ENCODE data around the gene COPZ2. TPM values are rescaled to one million over a fixed set of nuclear protein-coding genes. Genes with fewer than 3 reads are reported as not detected.

The COPZ2 gene
- total RNA-seq, 4 donors from 2014 or later: 0.91 to 14.5 (median 5.7) TPM

DNA sequence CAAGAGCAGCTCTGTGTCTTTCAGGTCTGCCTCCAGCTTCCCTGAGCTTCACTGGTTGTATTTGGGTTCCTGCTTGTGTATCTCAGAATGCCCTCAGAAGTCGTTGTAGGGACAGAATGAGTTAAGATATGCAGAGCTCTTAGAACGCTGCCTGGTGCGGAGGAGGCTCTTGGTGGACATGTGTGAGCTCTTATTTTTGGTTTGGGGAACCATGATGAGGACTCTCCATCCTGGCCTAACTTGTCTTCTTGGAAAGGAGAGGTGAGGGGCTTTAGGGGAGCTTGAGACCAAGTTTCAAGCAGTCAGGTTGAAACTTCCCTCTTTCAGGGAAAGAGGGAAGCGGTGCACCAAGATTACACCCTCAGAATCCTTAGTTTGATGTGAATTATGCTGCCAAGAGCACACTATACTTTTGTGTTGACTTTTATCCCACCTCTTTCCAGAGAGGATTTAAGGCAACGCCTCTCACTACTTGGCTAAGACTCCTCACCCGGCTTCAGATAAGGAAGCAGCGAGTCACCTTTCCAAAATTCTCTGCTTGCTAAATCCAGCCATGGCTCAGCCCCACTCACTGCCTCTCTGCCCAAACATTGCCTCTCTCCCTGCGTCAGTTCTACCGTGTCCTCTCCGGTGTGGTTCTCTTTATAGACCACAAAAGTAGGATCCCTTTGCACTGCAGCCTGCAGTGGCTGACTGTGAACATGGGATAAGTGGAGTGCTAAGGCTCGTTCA lies 53.9 kb downstream of the COPZ2 start:
- intact Hi-C loops (cut with DNase I): no loop called here
- no peak for TF ChIP-seq POLR2A (IDR thresholded peaks at IDR 0.05)
- TF ChIP-seq, protein P1, sequence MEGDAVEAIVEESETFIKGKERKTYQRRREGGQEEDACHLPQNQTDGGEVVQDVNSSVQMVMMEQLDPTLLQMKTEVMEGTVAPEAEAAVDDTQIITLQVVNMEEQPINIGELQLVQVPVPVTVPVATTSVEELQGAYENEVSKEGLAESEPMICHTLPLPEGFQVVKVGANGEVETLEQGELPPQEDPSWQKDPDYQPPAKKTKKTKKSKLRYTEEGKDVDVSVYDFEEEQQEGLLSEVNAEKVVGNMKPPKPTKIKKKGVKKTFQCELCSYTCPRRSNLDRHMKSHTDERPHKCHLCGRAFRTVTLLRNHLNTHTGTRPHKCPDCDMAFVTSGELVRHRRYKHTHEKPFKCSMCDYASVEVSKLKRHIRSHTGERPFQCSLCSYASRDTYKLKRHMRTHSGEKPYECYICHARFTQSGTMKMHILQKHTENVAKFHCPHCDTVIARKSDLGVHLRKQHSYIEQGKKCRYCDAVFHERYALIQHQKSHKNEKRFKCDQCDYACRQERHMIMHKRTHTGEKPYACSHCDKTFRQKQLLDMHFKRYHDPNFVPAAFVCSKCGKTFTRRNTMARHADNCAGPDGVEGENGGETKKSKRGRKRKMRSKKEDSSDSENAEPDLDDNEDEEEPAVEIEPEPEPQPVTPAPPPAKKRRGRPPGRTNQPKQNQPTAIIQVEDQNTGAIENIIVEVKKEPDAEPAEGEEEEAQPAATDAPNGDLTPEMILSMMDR (IDR thresholded peaks at IDR 0.05): no peak
- no peak overlapping the region for H3K27ac ChIP-seq
- 63 to 73% methylated on average over 7 to 11 of the region's 11 CpGs for WGBS, 2 donors
- H3K4me3 ChIP-seq: no peak overlapping the region
- H3K9me3 ChIP-seq: no peaks in the 10 kb centered on the region
- H3K4me1 ChIP-seq: peaks cover 0 to 21% (median 6%) of the 10 kb centered on the region in 3 donors
- no peaks in the 10 kb centered on the region for H3K27me3 ChIP-seq
- no peak for DNase-seq
- H3K36me3 ChIP-seq: peaks cover 11 to 63% (median 29%) of the 10 kb centered on the region in 3 donors

DNA sequence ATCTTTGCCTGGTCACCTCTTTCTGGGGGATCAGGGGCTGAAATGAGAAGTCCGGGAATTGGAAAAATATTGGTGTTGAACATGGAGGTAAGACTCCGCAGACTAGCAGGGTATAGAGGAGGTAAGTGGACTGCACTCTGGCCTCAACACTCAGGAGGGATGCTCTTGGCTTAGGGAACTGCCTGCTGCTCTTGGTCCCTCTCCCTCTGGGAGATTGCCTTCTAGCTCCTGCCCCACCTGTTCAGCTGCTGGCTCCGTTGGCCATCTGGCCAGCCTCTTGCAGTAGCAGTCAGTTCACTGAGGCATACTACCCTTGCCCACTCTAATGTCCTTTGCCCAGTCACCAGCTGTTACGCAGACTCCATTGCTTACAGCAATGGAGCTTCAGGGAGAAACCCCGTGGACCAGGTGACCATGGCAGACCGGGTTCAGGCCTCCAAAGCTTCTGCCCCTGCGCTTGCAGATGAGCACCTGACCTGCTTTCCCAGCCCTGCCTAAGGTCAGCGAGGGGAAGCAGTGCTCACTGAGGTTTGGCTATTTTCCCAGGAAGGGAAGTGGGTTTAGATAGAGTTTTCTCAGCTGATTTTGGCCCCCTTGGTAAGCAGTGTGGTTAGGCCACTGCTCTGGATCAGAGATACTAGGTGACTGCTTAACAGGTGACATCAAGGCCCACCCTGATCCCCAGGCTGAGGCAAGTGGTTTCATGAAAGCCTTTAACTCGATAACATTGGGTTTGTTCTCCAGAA lies 54.8 kb downstream of the COPZ2 start:
- no peak for DNase-seq
- H3K27me3 ChIP-seq: no peaks in the 10 kb centered on the region
- peaks cover 16 to 71% (median 35%) of the 10 kb centered on the region in 3 donors for H3K36me3 ChIP-seq
- no peak overlapping the region for H3K27ac ChIP-seq
- no peak overlapping the region for H3K4me3 ChIP-seq
- H3K9me3 ChIP-seq: no peaks in the 10 kb centered on the region
- intact Hi-C loops (cut with DNase I): no loop called here
- H3K4me1 ChIP-seq: peaks cover 0 to 17% (median 6%) of the 10 kb centered on the region in 3 donors
- no peak for TF ChIP-seq POLR2A (IDR thresholded peaks at IDR 0.05)
- TF ChIP-seq, protein P1 (IDR thresholded peaks at IDR 0.05): no peak
- 63 to 76% methylated on average over 3 to 4 of the region's 9 CpGs for WGBS, 2 donors

DNA sequence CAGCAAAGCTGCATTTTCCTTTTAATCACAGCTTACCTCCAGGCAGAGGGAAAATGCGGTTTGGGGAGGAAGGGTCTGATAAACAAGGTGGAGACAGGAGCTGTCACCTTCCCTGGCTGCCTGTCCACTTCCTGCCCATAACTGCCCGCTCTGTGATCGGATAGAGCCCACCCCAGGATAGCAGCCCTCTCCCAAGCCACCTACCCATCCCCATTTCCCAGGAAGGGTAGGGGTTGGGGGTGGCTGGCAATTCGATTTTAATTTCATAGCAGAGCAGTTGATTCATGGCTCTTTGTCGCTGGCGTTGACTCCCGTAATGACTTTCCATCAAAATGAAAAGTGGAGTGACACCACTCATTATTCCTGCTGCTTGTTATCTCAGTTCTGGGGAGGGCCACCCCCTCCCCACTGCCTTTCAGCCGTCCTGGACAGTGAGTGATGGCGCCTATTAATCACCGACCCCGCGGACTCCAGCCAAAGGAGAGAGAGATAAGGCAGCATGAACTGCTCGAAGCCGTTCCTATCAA lies 55.4 kb downstream of the COPZ2 start:
- Histone ChIP-seq H3K4me1 (peaks cover 0 to 10% (median under 1%) of the 10 kb centered on the region in 3 donors), H3K27ac (no peak overlapping the region), H3K9me3 (no peaks in the 10 kb centered on the region), H3K36me3 (peaks cover 16 to 78% (median 42%) of the 10 kb centered on the region in 3 donors), H3K4me3 (no peak overlapping the region), H3K27me3 (no peaks in the 10 kb centered on the region)
- TF ChIP-seq, protein P1 (IDR thresholded peaks at IDR 0.05): no peak
- no peak for TF ChIP-seq POLR2A (IDR thresholded peaks at IDR 0.05)
- intact Hi-C loops (cut with DNase I): no loop called here
- DNase-seq: no peak
- WGBS, 2 donors: 64 to 76% methylated on average over 6 to 11 of the region's 14 CpGs

DNA sequence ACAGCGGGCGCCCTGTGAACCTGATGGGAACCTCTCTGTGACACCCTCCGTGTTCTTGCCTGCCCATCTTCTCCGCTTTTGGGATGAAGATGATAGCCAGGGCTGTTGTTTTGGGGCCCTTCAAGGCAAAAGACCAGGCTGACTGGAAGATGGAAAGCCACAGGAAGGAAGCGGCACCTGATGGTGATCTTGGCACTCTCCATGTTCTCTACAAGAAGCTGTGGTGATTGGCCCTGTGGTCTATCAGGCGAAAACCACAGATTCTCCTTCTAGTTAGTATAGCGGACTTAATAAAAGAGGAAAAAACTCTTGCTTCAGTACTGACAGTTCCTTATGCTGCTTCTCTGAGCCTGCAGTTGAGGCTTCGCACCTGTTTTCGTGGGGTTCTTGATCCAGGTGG lies 56.1 kb downstream of the COPZ2 start:
- WGBS, 2 donors: 65 to 81% methylated on average over 4 to 9 of the region's 9 CpGs
- intact Hi-C loops (cut with DNase I): no loop called here
- no peak for TF ChIP-seq POLR2A (IDR thresholded peaks at IDR 0.05)
- TF ChIP-seq, protein P1 (IDR thresholded peaks at IDR 0.05): no peak

DNA sequence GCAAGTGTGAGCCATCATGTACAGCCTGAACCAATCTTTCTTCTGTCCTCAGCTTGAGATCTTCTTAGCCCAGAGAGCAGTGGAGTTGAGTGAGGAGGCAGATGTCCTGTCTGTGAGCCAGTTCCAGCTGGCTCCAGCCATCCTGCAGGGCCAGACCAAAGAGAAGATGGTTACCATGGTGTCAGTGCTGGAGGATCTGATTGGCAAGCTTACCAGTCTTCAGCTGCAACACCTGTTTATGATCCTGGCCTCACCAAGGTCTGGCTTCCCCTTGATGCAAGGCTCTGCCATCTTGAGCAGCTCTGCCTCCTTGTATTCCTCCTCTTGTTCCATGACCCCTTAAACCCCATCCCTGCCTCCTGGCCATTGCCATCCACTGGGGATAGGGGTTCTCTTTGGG lies 57.1 kb downstream of the COPZ2 start:
- Histone ChIP-seq H3K27ac (no peak overlapping the region), H3K36me3 (peaks cover 26 to 94% (median 50%) of the 10 kb centered on the region in 3 donors), H3K4me1 (peaks cover 0 to 7% (median 0%) of the 10 kb centered on the region in 3 donors), H3K4me3 (no peak overlapping the region), H3K27me3 (no peaks in the 10 kb centered on the region), H3K9me3 (no peaks in the 10 kb centered on the region)
- no peak for DNase-seq
- intact Hi-C loops (cut with DNase I): no loop called here
- TF ChIP-seq POLR2A (IDR thresholded peaks at IDR 0.05): no peak
- TF ChIP-seq, protein P1 (IDR thresholded peaks at IDR 0.05): no peak

More for the DNA sequence above, 56.1 kb downstream of the COPZ2 start:
- no peak overlapping the region for H3K27ac ChIP-seq
- H3K36me3 ChIP-seq: peaks cover 21 to 85% (median 42%) of the 10 kb centered on the region in 3 donors
- H3K27me3 ChIP-seq: no peaks in the 10 kb centered on the region
- no peaks in the 10 kb centered on the region for H3K9me3 ChIP-seq
- DNase-seq: no peak
- peaks cover 0 to 7% (median 0%) of the 10 kb centered on the region in 3 donors for H3K4me1 ChIP-seq
- no peak overlapping the region for H3K4me3 ChIP-seq
